Kidney epithelial cell (primary cell): ENCODE data around the gene SEC14L3. TPM values are rescaled to one million over a fixed set of nuclear protein-coding genes. Genes with fewer than 3 reads are reported as not detected.

Source experiments
- DNase-seq: peaks from one replicate; pipeline ENCODE4 v3.0.0-alpha.2; 2010; ENCODE audit warnings: low read depth
- H3K27me3 ChIP-seq: 2 replicates; pipeline ENCODE4 v1.6.0; 2011; ENCODE audit warnings: low read length; ENCODE audit not compliant: control insufficient read depth, insufficient read depth
- H3K36me3 ChIP-seq: 2 replicates; pipeline ENCODE4 v1.5.1; 2011; ENCODE audit warnings: low read length; ENCODE audit not compliant: control insufficient read depth, insufficient read depth
- H3K4me3 ChIP-seq: 2 replicates; pipeline ENCODE4 v1.5.1; 2011; ENCODE audit warnings: low read depth, mild to moderate bottlenecking, control low read depth, low read length
- total RNA-seq: library from RNA; depleted of rRNA; stranded (reverse); fragments of >200 nt; gene quantifications from 2 replicates; pipeline ENCODE4 v1.2.3, GENCODE V29; 2015
- TF ChIP-seq, protein P1 (sequence below): IDR thresholded peaks from 2 replicates; pipeline ENCODE4 v1.5.1; 2011; ENCODE audit warnings: mild to moderate bottlenecking, moderate library complexity, low read length, control low read depth, inconsistent platforms; ENCODE audit not compliant: insufficient read depth, poor library complexity, severe bottlenecking

SEC14L3 gene
- not detected in 2 replicates for total RNA-seq

DNA sequence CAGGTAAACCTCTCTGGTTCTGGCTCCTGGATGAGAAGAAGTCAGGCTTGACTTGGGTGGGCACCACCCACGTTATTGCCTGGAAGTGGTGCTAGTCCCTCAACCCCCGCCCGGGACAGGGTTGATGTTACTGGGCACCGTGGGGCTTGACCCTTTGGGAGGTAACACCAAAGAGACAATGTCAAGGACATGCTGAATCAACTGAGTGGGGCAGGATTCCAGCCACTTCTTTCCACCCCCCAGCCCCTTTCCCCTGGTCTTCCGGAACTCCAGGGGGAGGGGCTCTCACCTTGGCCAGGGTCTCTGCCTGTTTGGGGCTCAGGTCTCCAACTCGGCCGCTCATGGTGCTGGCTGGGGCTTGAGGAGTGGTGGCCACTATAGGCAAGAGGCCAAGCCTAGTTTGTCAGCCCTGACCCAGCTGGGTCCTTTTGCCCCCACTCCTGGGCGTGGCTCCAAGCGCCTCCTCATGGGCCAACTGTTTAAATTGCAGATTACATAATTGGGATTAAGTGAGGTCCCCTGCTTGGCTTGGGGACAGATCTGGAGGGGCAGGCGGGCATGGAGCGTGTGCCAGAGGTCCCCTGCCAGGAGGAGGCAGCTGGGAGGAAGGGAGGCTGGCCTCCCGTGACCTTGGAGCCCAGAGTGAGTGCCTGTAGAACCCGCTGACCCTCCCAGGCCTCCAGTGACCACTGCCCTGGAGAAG is at the start of gene SEC14L3:
Gene SEC14L3 (minus strand): TSS at position 402 of the 703 bp plus-strand sequence. CDS start 59 bp downstream, at position 343.
- peaks cover 9% of the 10 kb centered on the region for H3K27me3 ChIP-seq
- TF ChIP-seq, protein P1, sequence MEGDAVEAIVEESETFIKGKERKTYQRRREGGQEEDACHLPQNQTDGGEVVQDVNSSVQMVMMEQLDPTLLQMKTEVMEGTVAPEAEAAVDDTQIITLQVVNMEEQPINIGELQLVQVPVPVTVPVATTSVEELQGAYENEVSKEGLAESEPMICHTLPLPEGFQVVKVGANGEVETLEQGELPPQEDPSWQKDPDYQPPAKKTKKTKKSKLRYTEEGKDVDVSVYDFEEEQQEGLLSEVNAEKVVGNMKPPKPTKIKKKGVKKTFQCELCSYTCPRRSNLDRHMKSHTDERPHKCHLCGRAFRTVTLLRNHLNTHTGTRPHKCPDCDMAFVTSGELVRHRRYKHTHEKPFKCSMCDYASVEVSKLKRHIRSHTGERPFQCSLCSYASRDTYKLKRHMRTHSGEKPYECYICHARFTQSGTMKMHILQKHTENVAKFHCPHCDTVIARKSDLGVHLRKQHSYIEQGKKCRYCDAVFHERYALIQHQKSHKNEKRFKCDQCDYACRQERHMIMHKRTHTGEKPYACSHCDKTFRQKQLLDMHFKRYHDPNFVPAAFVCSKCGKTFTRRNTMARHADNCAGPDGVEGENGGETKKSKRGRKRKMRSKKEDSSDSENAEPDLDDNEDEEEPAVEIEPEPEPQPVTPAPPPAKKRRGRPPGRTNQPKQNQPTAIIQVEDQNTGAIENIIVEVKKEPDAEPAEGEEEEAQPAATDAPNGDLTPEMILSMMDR, result no peak
- no peak within 1 kb of the TSS for H3K4me3 ChIP-seq
- no peak for DNase-seq
- H3K36me3 ChIP-seq, result no peaks in the 10 kb centered on the region

DNA sequence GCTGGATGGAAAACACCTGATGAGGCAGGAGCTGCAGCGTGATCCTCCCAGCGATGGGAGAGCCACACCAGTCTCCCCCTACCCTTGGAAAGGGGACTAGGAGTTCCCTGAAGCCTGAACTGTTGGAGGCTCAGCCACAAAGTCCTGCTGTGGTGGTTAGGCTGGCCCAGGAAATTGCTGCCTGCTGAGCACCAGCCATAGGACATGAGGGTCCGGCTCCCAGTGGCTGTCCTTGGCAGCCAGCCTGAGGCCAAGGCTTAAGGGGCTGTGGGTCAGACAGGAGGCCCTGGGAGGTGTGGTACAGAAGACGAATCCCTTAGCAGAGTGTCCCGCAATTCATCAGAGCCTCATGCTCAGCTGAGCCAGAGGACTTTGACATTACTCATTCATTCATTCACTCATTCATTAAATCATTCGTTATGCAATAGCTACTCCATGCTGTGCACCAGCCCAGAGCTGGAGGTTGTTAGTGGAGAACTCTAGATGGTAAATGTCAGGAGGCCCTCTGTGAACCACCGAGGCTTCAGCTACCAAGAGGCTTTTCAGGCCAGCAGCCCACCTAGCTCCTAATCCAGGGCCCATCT is 48.1 kb upstream of the SEC14L3 start:
- TF ChIP-seq, protein P1, result no peak
- H3K4me3 ChIP-seq, result no peak overlapping the region
- DNase-seq, result no peak
- H3K27me3 ChIP-seq, result peaks cover 2% of the 10 kb centered on the region
- no peaks in the 10 kb centered on the region for H3K36me3 ChIP-seq

- no peaks in the 10 kb centered on the region for H3K36me3 ChIP-seq
- H3K27me3 ChIP-seq, result peaks cover 2% of the 10 kb centered on the region
- H3K4me3 ChIP-seq, result no peak overlapping the region
- DNase-seq, result no peak
- TF ChIP-seq, protein P1, result no peak
Observed at GRCh38 chr22:30516731-30517130, 44.9 kb upstream of the SEC14L3 start.

- H3K27me3 ChIP-seq, result peaks cover 2% of the 10 kb centered on the region
Observed at GRCh38 chr22:30516273-30516672, 44.5 kb upstream of the SEC14L3 start.

DNA sequence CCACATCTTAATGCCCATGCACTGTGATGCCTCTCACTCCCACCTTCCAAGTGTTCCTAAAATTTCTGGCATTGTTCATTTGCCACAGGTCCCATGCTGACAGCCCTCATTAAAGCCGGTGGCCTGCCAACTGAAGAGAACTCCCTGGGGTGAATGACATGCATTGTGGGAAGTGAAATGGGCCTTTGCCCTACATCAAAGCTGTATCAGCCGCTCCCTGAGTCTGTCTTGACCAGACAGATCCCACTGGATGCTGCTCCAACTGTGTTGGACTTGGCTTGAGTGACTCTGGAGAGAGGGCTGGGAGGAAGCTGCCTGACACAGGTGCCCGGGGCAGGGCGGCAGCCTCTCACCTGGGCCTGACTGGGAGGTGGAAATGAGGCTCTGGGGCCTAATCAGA is 42.4 kb upstream of the SEC14L3 start:
- no peak overlapping the region for H3K4me3 ChIP-seq
- no peak for DNase-seq
- no peaks in the 10 kb centered on the region for H3K27me3 ChIP-seq
- TF ChIP-seq, protein P1, result no peak
- H3K36me3 ChIP-seq, result no peaks in the 10 kb centered on the region

More at GRCh38 chr22:30516273-30516672, 44.5 kb upstream of the SEC14L3 start:
- Histone ChIP-seq H3K36me3 (no peaks in the 10 kb centered on the region), H3K4me3 (no peak overlapping the region)
- DNase-seq, result no peak
- TF ChIP-seq, protein P1, result no peak

GRCh38 chr22:30513462-30513861 is 41.6 kb upstream of the SEC14L3 start:
- no peak for DNase-seq
- TF ChIP-seq, protein P1, result no peak
- Histone ChIP-seq H3K36me3 (no peaks in the 10 kb centered on the region), H3K27me3 (no peaks in the 10 kb centered on the region), H3K4me3 (no peak overlapping the region)
